Keratinocyte (primary cell): ENCODE results near the gene DIAPH2.

Experiments used
- CTCF ChIP-seq, 3 experiments: IDR thresholded peaks in 1 of 3; conservative IDR thresholded peaks in 1 of 3; optimal IDR thresholded peaks in 1 of 3; 2 replicates in 2 of 3; 3 replicates in 1 of 3; pipeline versions ENCODE3 to v1.5.1; 2011; ENCODE audit warnings: low read length in 3 of 3, mild to moderate bottlenecking in 3 of 3, moderate library complexity in 2 of 3, control low read depth in 1 of 3, inconsistent platforms in 1 of 3; ENCODE audit not compliant: insufficient read depth in 2 of 3; ENCODE audit errors: extremely low read depth in 1 of 3
- EZH2 ChIP-seq: IDR thresholded peaks from one replicate; pipeline ENCODE4 v1.6.1; 2012; ENCODE audit warnings: inconsistent platforms, mild to moderate bottlenecking, low read length, moderate library complexity

- TF ChIP-seq CTCF (optimal IDR thresholded peaks at IDR 0.05 in 1 of 3, IDR thresholded peaks at IDR 0.05 in 1 of 3, conservative IDR thresholded peaks at IDR 0.05 in 1 of 3; ENCODE audit: extremely low read depth in 1 of 3, insufficient read depth in 2 of 3, low read length in 3 of 3) = no peak
- TF ChIP-seq EZH2 = no peak
Observed at GRCh38 chrX:97622111-97622510, 937.5 kb downstream of the DIAPH2 start.
